Left cardiac atrium (tissue), 4 donors: Measurements from ENCODE around the gene DGCR6L. TPM values are rescaled to one million over a fixed set of nuclear protein-coding genes. Genes with fewer than 3 reads are reported as not detected.
"Not testable (repeated sequence)": the region's sequence is repeated elsewhere in the genome, so short reads cannot be mapped to it uniquely, and the experiment has no call there.

Experiments
- ATAC-seq, 2 donors: fragments of 200-7000 bp; cut with Tn5 transposase; one replicate each; pipeline ENCODE4 v1.9.1; 2020; ENCODE audit warnings: mild to moderate bottlenecking in 2 of 2, moderate library complexity in 2 of 2
- DNase-seq: peaks from one replicate; pipeline ENCODE4 v3.0.0-alpha.2; 2020
- intact Hi-C, 2 donors: fragments of 100-400 bp; cut with DNase I; formaldehyde crosslinking; loops; one replicate each; pipeline versions ENCODE4 v1.14.1 to v1.15.1; 2022 to 2023
- total RNA-seq, 2 donors: library from RNA; stranded (reverse); fragmentation: NEBNext Ultra II Directional; extraction: Animal tissue kit (Norgen Biotek cat#: 25700); gene quantifications; one replicate each; pipeline ENCODE4 v1.2.1, GENCODE V29; 2021
- donor health status: DM: no; HTN: yes; CAD: no.
- donor health status: DM: no; HTN: yes; CAD: no; lungs with severe emphysema.
- donor health status: DM: yes; HTN: yes; CAD: no.
- donor health status: Dilated cardiomyopathy.

The DGCR6L gene
- total RNA-seq, 2 donors from 2014 or later, result 35.1 to 41.3 TPM

GRCh38 chr22:20298110-20298802, 21.6 kb downstream of the DGCR6L start:
- DNase-seq (no peak), ATAC-seq (no peak)
- intact Hi-C loops, result no loop called here

- ATAC-seq (no peak), DNase-seq (no peak)
- intact Hi-C loops, result no loop called here
These were observed 22.3 kb downstream of the DGCR6L start for GRCh38 chr22:20297414-20298109.

- ATAC-seq (no peak), DNase-seq (no peak)
- intact Hi-C loops, result no loop called here
These were observed 23.3 kb downstream of the DGCR6L start for GRCh38 chr22:20296598-20296997.

GRCh38 chr22:20295262-20296064, 24.4 kb downstream of the DGCR6L start:
- DNase-seq, result no peak
- intact Hi-C loops, result no loop called here

GRCh38 chr22:20292673-20293232, 27.1 kb downstream of the DGCR6L start:
- DNase-seq (no peak), ATAC-seq (no peak)
- intact Hi-C loops, result no loop called here

More at GRCh38 chr22:20295262-20296064, 24.4 kb downstream of the DGCR6L start:
- no peak for ATAC-seq

- no peak for ATAC-seq
- intact Hi-C loops, result no loop called here
These were observed 27.8 kb downstream of the DGCR6L start for GRCh38 chr22:20292108-20292507.

GRCh38 chr22:20291604-20292063, 28.2 kb downstream of the DGCR6L start:
- intact Hi-C loops, result no loop called here
- no peak for ATAC-seq
- DNase-seq, result no peak

More at GRCh38 chr22:20292108-20292507, 27.8 kb downstream of the DGCR6L start:
- no peak for DNase-seq

- DNase-seq, result no peak
These were observed 28.6 kb downstream of the DGCR6L start for GRCh38 chr22:20291249-20291586.

GRCh38 chr22:20290578-20291248, 29.1 kb downstream of the DGCR6L start:
- DNase-seq (no peak), ATAC-seq (no peak)
- intact Hi-C loops, result no loop called here

More at GRCh38 chr22:20291249-20291586, 28.6 kb downstream of the DGCR6L start:
- intact Hi-C loops, result no loop called here
- no peak for ATAC-seq

- ATAC-seq, result no peak
- intact Hi-C loops, result no loop called here
- no peak for DNase-seq
These were observed 29.8 kb downstream of the DGCR6L start for GRCh38 chr22:20290045-20290392.

GRCh38 chr22:20289182-20290044, 30.4 kb downstream of the DGCR6L start:
- ATAC-seq, intact Hi-C loops: not testable (repeated sequence)

GRCh38 chr22:20286784-20287423, 33.0 kb downstream of the DGCR6L start:
- DNase-seq, ATAC-seq, intact Hi-C loops: not testable (repeated sequence)

More at GRCh38 chr22:20289182-20290044, 30.4 kb downstream of the DGCR6L start:
- DNase-seq, result not testable (repeated sequence)

- ATAC-seq, DNase-seq, intact Hi-C loops: not testable (repeated sequence)
These were observed 33.6 kb downstream of the DGCR6L start for GRCh38 chr22:20286312-20286660.

GRCh38 chr22:20285473-20286311, 34.2 kb downstream of the DGCR6L start:
- intact Hi-C loops, result loop anchor here (1.0 to 2.0 kb wide), 2 partner anchors 127 to 128 kb away; no protein-coding TSS in a partner anchor
- DNase-seq (peak; percentile 85), ATAC-seq (peak; percentile 88 to 92)

GRCh38 chr22:20284471-20285086, 35.3 kb downstream of the DGCR6L start:
- no peak for ATAC-seq
- intact Hi-C loops, result loop anchor here (1.0 to 2.0 kb wide), 2 partner anchors 126 to 127 kb away; no protein-coding TSS in a partner anchor
- no peak for DNase-seq

- DNase-seq (no peak), ATAC-seq (no peak)
- intact Hi-C loops, result loop anchor here in 1 of 2 donors (2.0 kb wide), 1 partner anchor 125 kb away; no protein-coding TSS in a partner anchor
These were observed 36.2 kb downstream of the DGCR6L start for GRCh38 chr22:20283674-20284066.
